Measurements from ENCODE around the gene NCAM1.

Gene NCAM1

DNA sequence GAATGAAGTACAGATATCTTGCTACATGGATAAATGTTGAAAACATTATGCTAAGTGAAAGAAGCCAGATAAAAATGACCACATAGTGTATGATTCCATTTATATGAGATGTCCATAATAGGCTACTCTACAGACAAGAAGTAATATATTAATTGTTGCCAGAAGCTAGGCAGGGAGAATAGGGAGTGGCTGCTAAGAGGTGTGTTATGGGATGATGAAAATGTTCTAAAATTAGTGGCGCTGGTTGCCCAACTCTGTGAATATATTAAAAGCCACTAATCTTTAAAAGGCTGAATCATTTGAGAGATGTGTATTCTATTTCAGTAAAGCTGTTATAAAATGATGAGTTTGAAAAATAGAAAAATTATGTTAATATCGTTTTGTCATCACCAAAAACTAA is 144.4 kb downstream of the NCAM1 start:
- H3K27me3 ChIP-seq (ENCODE audit: control insufficient read depth in 5 of 5, insufficient read depth in 4 of 5, low read length in 5 of 5): peaks cover 0 to 3% (median 0%) of the 10 kb centered on the region in 5 donors
- H3K9ac ChIP-seq (ENCODE audit: low read length in 5 of 5): no peak overlapping the region
- H3K36me3 ChIP-seq (ENCODE audit: control insufficient read depth in 5 of 5, insufficient read depth in 5 of 5, low read length in 5 of 5): no peaks in the 10 kb centered on the region
- no peaks in the 10 kb centered on the region for H3K9me3 ChIP-seq (ENCODE audit: control insufficient read depth in 5 of 5, low read length in 5 of 5)
- no peak overlapping the region for H3K4me3 ChIP-seq (ENCODE audit: low read depth in 1 of 5, low read length in 5 of 5)
- H3K27ac ChIP-seq (ENCODE audit: low read depth, low read length): no peak overlapping the region
- H3K4me1 ChIP-seq (ENCODE audit: control insufficient read depth in 5 of 5, insufficient read depth in 5 of 5, low read length in 5 of 5): no peaks in the 10 kb centered on the region

DNA sequence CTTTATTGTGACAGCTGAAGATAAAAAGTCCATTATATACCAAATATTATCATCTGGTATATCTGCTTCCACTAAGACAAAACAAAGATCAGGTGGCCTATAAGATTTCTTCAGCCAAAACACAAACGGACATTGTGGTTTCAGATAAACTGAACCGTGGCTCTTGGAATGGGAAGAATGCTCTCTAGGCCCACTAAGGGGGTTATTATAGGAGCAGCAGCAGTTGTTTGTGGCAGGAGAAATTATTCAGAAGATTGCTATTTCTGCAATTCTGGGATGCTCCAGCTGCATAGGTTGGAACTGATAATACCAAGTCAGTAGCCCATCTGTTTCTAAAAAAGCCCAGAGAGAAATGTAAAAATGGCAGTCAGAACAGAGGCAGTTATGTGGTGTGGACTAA is 145.3 kb downstream of the NCAM1 start:
- H3K36me3 ChIP-seq (ENCODE audit: control insufficient read depth in 5 of 5, insufficient read depth in 5 of 5, low read length in 5 of 5): no peaks in the 10 kb centered on the region

DNA sequence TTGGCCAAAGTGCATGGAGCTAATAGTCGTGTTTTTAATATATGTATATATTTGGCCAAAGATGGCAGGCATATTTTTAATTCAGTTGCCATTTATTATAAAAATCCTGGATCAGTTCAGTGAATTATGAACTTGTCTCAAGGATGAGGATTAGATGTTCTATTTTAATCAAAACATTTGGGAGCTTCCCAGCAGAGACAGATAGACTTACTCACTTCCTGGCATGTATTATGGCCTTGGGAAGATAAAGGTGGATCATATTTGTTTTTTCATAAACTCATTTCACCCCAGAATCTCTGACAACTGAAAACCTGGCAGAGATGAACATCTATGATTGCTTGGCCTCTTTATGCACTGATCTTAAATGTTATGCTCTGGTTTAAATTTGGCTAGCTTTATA is 148.8 kb downstream of the NCAM1 start:
- Histone ChIP-seq H3K4me1 (ENCODE audit: control insufficient read depth in 5 of 5, insufficient read depth in 5 of 5, low read length in 5 of 5) (peaks cover 0 to 2% (median 0%) of the 10 kb centered on the region in 5 donors), H3K9me3 (ENCODE audit: control insufficient read depth in 5 of 5, low read length in 5 of 5) (no peaks in the 10 kb centered on the region), H3K4me3 (ENCODE audit: low read depth in 1 of 5, low read length in 5 of 5) (no peak overlapping the region), H3K9ac (ENCODE audit: low read length in 5 of 5) (no peak overlapping the region), H3K27ac (ENCODE audit: low read depth, low read length) (no peak overlapping the region), H3K36me3 (ENCODE audit: control insufficient read depth in 5 of 5, insufficient read depth in 5 of 5, low read length in 5 of 5) (no peaks in the 10 kb centered on the region), H3K27me3 (ENCODE audit: control insufficient read depth in 5 of 5, insufficient read depth in 4 of 5, low read length in 5 of 5) (no peaks in the 10 kb centered on the region)

More for the DNA sequence above, 145.3 kb downstream of the NCAM1 start:
- Histone ChIP-seq H3K9me3 (ENCODE audit: control insufficient read depth in 5 of 5, low read length in 5 of 5) (no peaks in the 10 kb centered on the region), H3K27me3 (ENCODE audit: control insufficient read depth in 5 of 5, insufficient read depth in 4 of 5, low read length in 5 of 5) (peaks cover 0 to 3% (median 0%) of the 10 kb centered on the region in 5 donors), H3K9ac (ENCODE audit: low read length in 5 of 5) (no peak overlapping the region), H3K27ac (ENCODE audit: low read depth, low read length) (no peak overlapping the region), H3K4me1 (ENCODE audit: control insufficient read depth in 5 of 5, insufficient read depth in 5 of 5, low read length in 5 of 5) (no peaks in the 10 kb centered on the region), H3K4me3 (ENCODE audit: low read depth in 1 of 5, low read length in 5 of 5) (no peak overlapping the region)

DNA sequence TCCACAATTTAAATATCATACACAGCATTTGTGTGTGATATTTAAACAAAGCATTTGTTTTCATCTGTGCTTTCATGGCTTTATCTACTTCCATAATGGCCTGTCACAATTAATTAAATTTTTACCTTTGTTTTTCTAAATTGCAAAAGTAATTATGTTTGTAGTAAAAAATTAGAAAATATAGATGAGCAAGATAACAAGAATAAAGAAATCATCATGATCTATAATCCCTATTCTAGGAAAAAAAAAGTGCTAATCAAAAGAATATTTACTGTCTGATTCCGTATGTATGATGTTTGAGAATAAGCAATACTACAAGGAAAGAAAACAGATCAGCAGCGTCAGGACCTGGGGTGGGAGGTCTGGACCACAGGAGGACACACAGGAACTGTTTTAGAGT is 149.9 kb downstream of the NCAM1 start:
- no peak overlapping the region for H3K27ac ChIP-seq (ENCODE audit: low read depth, low read length)
- H3K9me3 ChIP-seq (ENCODE audit: control insufficient read depth in 5 of 5, low read length in 5 of 5): no peaks in the 10 kb centered on the region
- no peak overlapping the region for H3K4me3 ChIP-seq (ENCODE audit: low read depth in 1 of 5, low read length in 5 of 5)
- no peaks in the 10 kb centered on the region for H3K27me3 ChIP-seq (ENCODE audit: control insufficient read depth in 5 of 5, insufficient read depth in 4 of 5, low read length in 5 of 5)
- no peak overlapping the region for H3K9ac ChIP-seq (ENCODE audit: low read length in 5 of 5)
- no peaks in the 10 kb centered on the region for H3K36me3 ChIP-seq (ENCODE audit: control insufficient read depth in 5 of 5, insufficient read depth in 5 of 5, low read length in 5 of 5)
- H3K4me1 ChIP-seq (ENCODE audit: control insufficient read depth in 5 of 5, insufficient read depth in 5 of 5, low read length in 5 of 5): peaks cover 0 to 2% (median 0%) of the 10 kb centered on the region in 5 donors

DNA sequence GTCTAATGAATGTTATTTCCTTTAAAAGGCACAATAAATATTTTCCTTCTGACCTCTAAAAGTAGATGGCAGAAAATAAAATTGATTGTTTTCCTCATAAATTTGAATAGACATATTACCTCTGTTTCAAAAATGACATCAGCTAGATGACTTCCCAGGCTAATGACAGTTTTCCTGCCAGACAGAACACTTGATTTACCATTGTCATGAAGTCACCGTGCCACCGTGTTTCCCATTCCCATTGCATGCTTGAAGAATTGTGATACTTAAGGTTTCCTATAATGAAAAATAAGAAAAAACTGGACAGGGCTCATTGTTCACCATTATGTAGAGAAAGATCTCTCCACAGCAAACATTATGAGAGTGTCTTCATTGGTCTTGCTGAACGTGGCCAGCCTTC is 151.1 kb downstream of the NCAM1 start:
- no peaks in the 10 kb centered on the region for H3K9me3 ChIP-seq (ENCODE audit: control insufficient read depth in 5 of 5, low read length in 5 of 5)
- H3K4me3 ChIP-seq (ENCODE audit: low read depth in 1 of 5, low read length in 5 of 5): no peak overlapping the region
- no peaks in the 10 kb centered on the region for H3K27me3 ChIP-seq (ENCODE audit: control insufficient read depth in 5 of 5, insufficient read depth in 4 of 5, low read length in 5 of 5)
- no peak overlapping the region for H3K9ac ChIP-seq (ENCODE audit: low read length in 5 of 5)
- no peak overlapping the region for H3K27ac ChIP-seq (ENCODE audit: low read depth, low read length)
- H3K4me1 ChIP-seq (ENCODE audit: control insufficient read depth in 5 of 5, insufficient read depth in 5 of 5, low read length in 5 of 5): peaks cover 0 to 2% (median 0%) of the 10 kb centered on the region in 5 donors
- H3K36me3 ChIP-seq (ENCODE audit: control insufficient read depth in 5 of 5, insufficient read depth in 5 of 5, low read length in 5 of 5): no peaks in the 10 kb centered on the region

DNA sequence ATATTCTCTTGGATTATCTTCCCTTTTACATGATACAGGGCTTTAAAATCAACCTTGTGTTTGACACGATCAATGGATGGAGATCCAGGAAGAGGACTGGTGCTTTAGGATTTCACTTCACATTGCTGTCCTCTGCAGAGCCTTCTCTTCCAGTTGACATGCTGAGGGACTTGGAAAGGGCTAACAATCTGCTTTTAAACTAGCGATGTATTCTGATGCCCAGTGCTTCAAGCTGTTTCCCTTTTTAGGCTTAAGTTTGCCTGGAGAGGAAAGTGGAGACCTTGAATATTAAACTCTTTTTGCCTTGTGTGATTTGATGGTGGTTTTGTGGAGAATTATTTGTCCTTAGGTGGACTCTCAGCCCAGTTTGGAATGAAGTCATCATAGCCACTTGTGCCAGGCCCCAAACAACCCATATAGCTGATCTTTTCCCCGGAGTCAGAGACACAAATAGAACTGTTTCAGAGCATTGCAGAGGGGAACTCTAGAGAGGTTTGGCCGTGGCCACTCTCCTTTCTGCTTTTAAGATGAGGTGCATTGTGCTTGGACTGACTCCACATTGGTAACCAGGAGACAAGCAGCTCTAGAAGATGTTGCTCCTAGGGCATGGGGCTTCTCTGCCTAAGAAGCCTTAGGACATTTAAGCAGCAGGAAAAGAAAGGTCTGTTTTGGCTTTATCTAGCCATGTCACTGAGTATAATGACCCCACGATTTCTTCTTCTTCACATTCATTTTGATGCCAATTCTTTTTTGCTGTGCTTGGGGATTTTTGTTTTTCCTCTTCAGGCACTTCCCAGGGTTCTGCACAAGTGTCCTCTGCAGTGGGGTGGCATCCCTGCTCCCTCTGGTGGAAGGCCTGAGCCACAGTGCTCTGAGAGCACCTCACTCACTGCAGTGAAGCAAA is 152.8 kb downstream of the NCAM1 start:
- Histone ChIP-seq H3K27me3 (ENCODE audit: control insufficient read depth in 5 of 5, insufficient read depth in 4 of 5, low read length in 5 of 5) (no peaks in the 10 kb centered on the region), H3K27ac (ENCODE audit: low read depth, low read length) (no peak overlapping the region), H3K4me3 (ENCODE audit: low read depth in 1 of 5, low read length in 5 of 5) (no peak overlapping the region), H3K4me1 (ENCODE audit: control insufficient read depth in 5 of 5, insufficient read depth in 5 of 5, low read length in 5 of 5) (peaks cover 0 to 3% (median 0%) of the 10 kb centered on the region in 5 donors), H3K9me3 (ENCODE audit: control insufficient read depth in 5 of 5, low read length in 5 of 5) (no peaks in the 10 kb centered on the region), H3K9ac (ENCODE audit: low read length in 5 of 5) (no peak overlapping the region), H3K36me3 (ENCODE audit: control insufficient read depth in 5 of 5, insufficient read depth in 5 of 5, low read length in 5 of 5) (no peaks in the 10 kb centered on the region)

DNA sequence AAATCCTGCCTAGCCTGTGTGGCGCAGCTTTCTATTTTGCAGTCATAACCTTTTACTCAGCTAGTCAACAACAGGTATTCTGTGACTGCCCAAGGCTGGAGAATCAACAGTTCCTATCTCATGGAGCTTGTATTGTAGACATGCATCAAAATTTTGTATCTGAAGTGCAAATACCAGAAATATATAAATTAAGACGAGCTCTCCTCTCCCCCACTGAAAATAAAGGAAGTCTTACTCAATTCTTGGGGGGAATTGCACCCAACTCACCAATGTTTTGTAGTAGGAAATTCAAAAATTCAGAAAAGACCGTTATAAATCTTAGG is 153.4 kb downstream of the NCAM1 start:
- Histone ChIP-seq H3K9ac (ENCODE audit: low read length in 5 of 5) (no peak overlapping the region), H3K27ac (ENCODE audit: low read depth, low read length) (no peak overlapping the region)

DNA sequence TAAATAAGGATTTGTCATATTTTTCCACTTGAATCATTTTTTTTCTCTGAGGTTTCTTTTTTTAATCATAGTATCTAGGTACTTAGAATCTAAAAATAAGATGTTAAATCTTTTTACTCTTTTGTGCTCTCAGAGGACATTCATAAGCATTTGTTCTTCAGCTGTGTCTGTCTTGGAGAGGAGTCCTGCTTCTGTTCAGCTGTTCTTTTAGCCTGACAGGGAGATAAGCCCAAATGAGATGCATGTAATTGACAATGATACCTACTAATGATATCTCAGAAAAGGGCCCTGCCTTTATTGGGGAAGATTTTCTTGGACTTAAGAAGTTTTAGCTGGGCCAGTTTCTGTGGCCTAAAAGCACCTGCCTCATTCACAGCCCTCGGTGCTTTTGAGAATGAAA is 156.9 kb downstream of the NCAM1 start:
- no peak overlapping the region for H3K9ac ChIP-seq (ENCODE audit: low read length in 5 of 5)
- H3K27ac ChIP-seq (ENCODE audit: low read depth, low read length): no peak overlapping the region

More for the DNA sequence above, 153.4 kb downstream of the NCAM1 start:
- no peaks in the 10 kb centered on the region for H3K36me3 ChIP-seq (ENCODE audit: control insufficient read depth in 5 of 5, insufficient read depth in 5 of 5, low read length in 5 of 5)
- no peak overlapping the region for H3K4me3 ChIP-seq (ENCODE audit: low read depth in 1 of 5, low read length in 5 of 5)
- H3K4me1 ChIP-seq (ENCODE audit: control insufficient read depth in 5 of 5, insufficient read depth in 5 of 5, low read length in 5 of 5): peaks cover 0 to 6% (median 0%) of the 10 kb centered on the region in 5 donors
- H3K27me3 ChIP-seq (ENCODE audit: control insufficient read depth in 5 of 5, insufficient read depth in 4 of 5, low read length in 5 of 5): no peaks in the 10 kb centered on the region
- H3K9me3 ChIP-seq (ENCODE audit: control insufficient read depth in 5 of 5, low read length in 5 of 5): no peaks in the 10 kb centered on the region

DNA sequence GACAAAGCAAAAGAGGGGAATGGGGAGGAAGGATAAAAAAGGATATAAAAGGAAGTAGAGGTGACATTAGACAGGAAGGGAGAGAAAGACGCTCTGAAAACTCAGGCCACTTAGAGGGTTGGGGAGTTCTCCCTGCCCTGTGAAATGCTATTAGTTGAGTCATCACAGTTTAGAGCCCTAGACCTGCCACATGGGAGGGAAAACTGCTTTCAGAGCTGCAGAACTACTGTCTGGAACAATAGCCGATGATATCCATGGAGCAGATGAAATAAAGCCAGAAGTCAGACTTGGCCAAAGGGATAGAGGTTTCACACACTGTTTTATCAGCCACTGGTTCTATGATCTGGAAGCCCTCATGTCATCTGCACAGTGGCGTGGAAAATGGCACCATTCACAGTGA is 157.9 kb downstream of the NCAM1 start:
- Histone ChIP-seq H3K27me3 (ENCODE audit: control insufficient read depth in 5 of 5, insufficient read depth in 4 of 5, low read length in 5 of 5) (peaks cover 0 to 5% (median 0%) of the 10 kb centered on the region in 5 donors), H3K9ac (ENCODE audit: low read length in 5 of 5) (no peak overlapping the region), H3K36me3 (ENCODE audit: control insufficient read depth in 5 of 5, insufficient read depth in 5 of 5, low read length in 5 of 5) (no peaks in the 10 kb centered on the region), H3K4me1 (ENCODE audit: control insufficient read depth in 5 of 5, insufficient read depth in 5 of 5, low read length in 5 of 5) (peaks cover 0 to 4% (median 0%) of the 10 kb centered on the region in 5 donors), H3K27ac (ENCODE audit: low read depth, low read length) (no peak overlapping the region), H3K9me3 (ENCODE audit: control insufficient read depth in 5 of 5, low read length in 5 of 5) (no peaks in the 10 kb centered on the region), H3K4me3 (ENCODE audit: low read depth in 1 of 5, low read length in 5 of 5) (no peak overlapping the region)

More for the DNA sequence above, 156.9 kb downstream of the NCAM1 start:
- Histone ChIP-seq H3K4me1 (ENCODE audit: control insufficient read depth in 5 of 5, insufficient read depth in 5 of 5, low read length in 5 of 5) (peaks cover 0 to 4% (median 0%) of the 10 kb centered on the region in 5 donors), H3K4me3 (ENCODE audit: low read depth in 1 of 5, low read length in 5 of 5) (no peak overlapping the region), H3K9me3 (ENCODE audit: control insufficient read depth in 5 of 5, low read length in 5 of 5) (no peaks in the 10 kb centered on the region), H3K36me3 (ENCODE audit: control insufficient read depth in 5 of 5, insufficient read depth in 5 of 5, low read length in 5 of 5) (no peaks in the 10 kb centered on the region), H3K27me3 (ENCODE audit: control insufficient read depth in 5 of 5, insufficient read depth in 4 of 5, low read length in 5 of 5) (no peaks in the 10 kb centered on the region)

DNA sequence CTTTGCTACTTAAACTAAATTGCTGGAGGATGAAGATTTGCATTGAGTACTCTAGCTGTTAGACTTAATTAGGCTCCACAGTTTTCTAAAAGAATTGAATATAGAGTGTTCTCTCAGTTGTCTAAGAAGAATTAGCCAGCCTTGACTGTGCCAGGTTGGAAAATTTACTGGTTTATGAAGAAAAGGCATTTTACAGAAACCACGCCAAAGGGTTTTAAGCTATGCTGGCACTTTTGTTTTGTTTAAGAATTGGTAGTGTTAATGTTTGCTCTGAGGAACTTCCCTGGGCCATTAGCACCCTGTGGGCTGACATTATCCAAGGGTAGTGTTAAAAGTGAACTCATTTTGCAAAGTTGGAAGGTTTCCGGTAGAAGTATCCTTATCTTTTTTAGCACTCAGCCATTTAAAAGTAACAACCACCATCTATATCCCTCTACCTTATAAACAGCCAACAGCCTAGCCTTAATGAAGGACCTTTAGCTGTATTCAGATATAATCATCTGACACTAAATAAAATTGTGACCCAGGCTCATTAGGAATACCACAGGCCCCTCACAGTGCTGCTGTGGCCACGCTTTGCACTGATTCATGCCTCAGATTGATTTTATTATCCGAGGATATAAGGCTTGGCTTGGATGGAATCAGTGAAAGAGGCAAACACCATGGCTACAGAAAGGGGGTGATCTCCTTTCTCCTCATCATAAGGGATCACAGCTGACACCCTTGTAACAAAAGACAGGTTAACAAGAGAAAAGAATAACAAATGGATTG is 158.9 kb downstream of the NCAM1 start:
- H3K4me1 ChIP-seq (ENCODE audit: control insufficient read depth in 5 of 5, insufficient read depth in 5 of 5, low read length in 5 of 5): peaks cover 0 to 4% (median 0%) of the 10 kb centered on the region in 5 donors
- no peaks in the 10 kb centered on the region for H3K9me3 ChIP-seq (ENCODE audit: control insufficient read depth in 5 of 5, low read length in 5 of 5)
- H3K27me3 ChIP-seq (ENCODE audit: control insufficient read depth in 5 of 5, insufficient read depth in 4 of 5, low read length in 5 of 5): peaks cover 0 to 5% (median 0%) of the 10 kb centered on the region in 5 donors
- no peak overlapping the region for H3K27ac ChIP-seq (ENCODE audit: low read depth, low read length)
- no peak overlapping the region for H3K9ac ChIP-seq (ENCODE audit: low read length in 5 of 5)
- no peak overlapping the region for H3K4me3 ChIP-seq (ENCODE audit: low read depth in 1 of 5, low read length in 5 of 5)
- no peaks in the 10 kb centered on the region for H3K36me3 ChIP-seq (ENCODE audit: control insufficient read depth in 5 of 5, insufficient read depth in 5 of 5, low read length in 5 of 5)

Measured in subcutaneous abdominal adipose tissue (tissue), 5 donors.